ENCODE measurements around the gene PPM1H. TPM values are rescaled to one million over a fixed set of nuclear protein-coding genes. Genes with fewer than 3 reads are reported as not detected.

PPM1H gene
- total and polyA plus RNA-seq, 4 donors, result 2.3 to 7.2 (median 4.1) TPM

DNA sequence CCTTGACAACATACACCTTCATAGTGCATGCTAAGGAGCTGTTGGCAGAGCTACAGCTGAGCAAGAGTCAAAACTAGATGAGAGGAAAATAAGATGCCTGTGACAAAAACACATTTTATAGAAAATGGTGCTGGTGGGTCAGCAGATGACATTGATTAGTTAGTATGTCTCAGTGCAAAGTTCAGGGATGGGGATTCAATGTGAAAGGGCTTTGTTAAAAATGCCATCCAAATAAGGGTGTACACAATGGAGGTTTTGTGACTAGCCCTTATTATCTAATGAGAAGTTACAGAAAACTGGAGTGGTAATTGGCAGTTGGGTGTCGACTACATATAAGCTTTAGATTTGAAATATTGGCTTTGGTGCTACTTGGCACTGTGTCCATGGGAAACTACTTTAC, 299.3 kb downstream of the PPM1H start:
- Histone ChIP-seq H3K4me1 (ENCODE audit: control insufficient read depth in 4 of 4, insufficient read depth in 4 of 4, low read length in 3 of 4) (peaks cover 0 to 16% (median 9%) of the 10 kb centered on the region in 4 donors), H3K9ac (ENCODE audit: low read depth in 1 of 2, low read length in 2 of 2) (no peak overlapping the region), H3K27ac (ENCODE audit: low read depth in 1 of 2, low read length in 2 of 2) (no peak overlapping the region), H3K4me3 (ENCODE audit: low read depth in 1 of 3, low read length in 3 of 3) (no peak overlapping the region), H3K9me3 (ENCODE audit: control insufficient read depth in 4 of 4, low read length in 3 of 4) (no peaks in the 10 kb centered on the region), H3K27me3 (ENCODE audit: control insufficient read depth in 4 of 4, insufficient read depth in 4 of 4, low read length in 3 of 4) (no peaks in the 10 kb centered on the region), H3K36me3 (ENCODE audit: control insufficient read depth in 4 of 4, insufficient read depth in 3 of 4, low read depth in 1 of 4, low read length in 3 of 4) (no peaks in the 10 kb centered on the region)
- WGBS, result 96% methylated on average over 1 of the region's 1 CpG
- TF ChIP-seq SP1 (IDR thresholded peaks at IDR 0.05), result no peak
- TF ChIP-seq TAF1 (conservative IDR thresholded peaks at IDR 0.05), result no peak
- DNase-seq (ENCODE audit: low spot score), result no peak

GRCh38 chr12:62632411-62632918, 302.5 kb downstream of the PPM1H start:
- TF ChIP-seq YY1 (IDR thresholded peaks at IDR 0.05) (no peak), ATF3 (IDR thresholded peaks at IDR 0.05) (no peak), FOXA2 (IDR thresholded peaks at IDR 0.05) (no peak), RXRA (IDR thresholded peaks at IDR 0.05) (no peak), FOXA1 (IDR thresholded peaks at IDR 0.05) (no peak), TAF1 (conservative IDR thresholded peaks at IDR 0.05) (no peak), RAD21 (IDR thresholded peaks at IDR 0.05) (no peak), HNF4A (conservative IDR thresholded peaks at IDR 0.05) (no peak), MAX (IDR thresholded peaks at IDR 0.05) (no peak), JUND (IDR thresholded peaks at IDR 0.05) (no peak), GABPA (IDR thresholded peaks at IDR 0.05 in 1 of 2, conservative IDR thresholded peaks at IDR 0.05 in 1 of 2) (no peak), HNF4G (IDR thresholded peaks at IDR 0.05) (no peak), CTCF (IDR thresholded peaks at IDR 0.05; ENCODE audit: low read depth, low read length, missing input control) (no peak), NR2F2 (IDR thresholded peaks at IDR 0.05) (no peak)
- TF ChIP-seq, protein P1, sequence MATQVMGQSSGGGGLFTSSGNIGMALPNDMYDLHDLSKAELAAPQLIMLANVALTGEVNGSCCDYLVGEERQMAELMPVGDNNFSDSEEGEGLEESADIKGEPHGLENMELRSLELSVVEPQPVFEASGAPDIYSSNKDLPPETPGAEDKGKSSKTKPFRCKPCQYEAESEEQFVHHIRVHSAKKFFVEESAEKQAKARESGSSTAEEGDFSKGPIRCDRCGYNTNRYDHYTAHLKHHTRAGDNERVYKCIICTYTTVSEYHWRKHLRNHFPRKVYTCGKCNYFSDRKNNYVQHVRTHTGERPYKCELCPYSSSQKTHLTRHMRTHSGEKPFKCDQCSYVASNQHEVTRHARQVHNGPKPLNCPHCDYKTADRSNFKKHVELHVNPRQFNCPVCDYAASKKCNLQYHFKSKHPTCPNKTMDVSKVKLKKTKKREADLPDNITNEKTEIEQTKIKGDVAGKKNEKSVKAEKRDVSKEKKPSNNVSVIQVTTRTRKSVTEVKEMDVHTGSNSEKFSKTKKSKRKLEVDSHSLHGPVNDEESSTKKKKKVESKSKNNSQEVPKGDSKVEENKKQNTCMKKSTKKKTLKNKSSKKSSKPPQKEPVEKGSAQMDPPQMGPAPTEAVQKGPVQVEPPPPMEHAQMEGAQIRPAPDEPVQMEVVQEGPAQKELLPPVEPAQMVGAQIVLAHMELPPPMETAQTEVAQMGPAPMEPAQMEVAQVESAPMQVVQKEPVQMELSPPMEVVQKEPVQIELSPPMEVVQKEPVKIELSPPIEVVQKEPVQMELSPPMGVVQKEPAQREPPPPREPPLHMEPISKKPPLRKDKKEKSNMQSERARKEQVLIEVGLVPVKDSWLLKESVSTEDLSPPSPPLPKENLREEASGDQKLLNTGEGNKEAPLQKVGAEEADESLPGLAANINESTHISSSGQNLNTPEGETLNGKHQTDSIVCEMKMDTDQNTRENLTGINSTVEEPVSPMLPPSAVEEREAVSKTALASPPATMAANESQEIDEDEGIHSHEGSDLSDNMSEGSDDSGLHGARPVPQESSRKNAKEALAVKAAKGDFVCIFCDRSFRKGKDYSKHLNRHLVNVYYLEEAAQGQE (IDR thresholded peaks at IDR 0.05), result no peak
- TF ChIP-seq, protein P2, sequence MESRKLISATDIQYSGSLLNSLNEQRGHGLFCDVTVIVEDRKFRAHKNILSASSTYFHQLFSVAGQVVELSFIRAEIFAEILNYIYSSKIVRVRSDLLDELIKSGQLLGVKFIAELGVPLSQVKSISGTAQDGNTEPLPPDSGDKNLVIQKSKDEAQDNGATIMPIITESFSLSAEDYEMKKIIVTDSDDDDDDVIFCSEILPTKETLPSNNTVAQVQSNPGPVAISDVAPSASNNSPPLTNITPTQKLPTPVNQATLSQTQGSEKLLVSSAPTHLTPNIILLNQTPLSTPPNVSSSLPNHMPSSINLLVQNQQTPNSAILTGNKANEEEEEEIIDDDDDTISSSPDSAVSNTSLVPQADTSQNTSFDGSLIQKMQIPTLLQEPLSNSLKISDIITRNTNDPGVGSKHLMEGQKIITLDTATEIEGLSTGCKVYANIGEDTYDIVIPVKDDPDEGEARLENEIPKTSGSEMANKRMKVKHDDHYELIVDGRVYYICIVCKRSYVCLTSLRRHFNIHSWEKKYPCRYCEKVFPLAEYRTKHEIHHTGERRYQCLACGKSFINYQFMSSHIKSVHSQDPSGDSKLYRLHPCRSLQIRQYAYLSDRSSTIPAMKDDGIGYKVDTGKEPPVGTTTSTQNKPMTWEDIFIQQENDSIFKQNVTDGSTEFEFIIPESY (IDR thresholded peaks at IDR 0.05), result no peak
- 8% methylated on average over 22 of the region's 22 CpGs for WGBS
- H3K9me3 ChIP-seq (ENCODE audit: control insufficient read depth in 4 of 4, low read length in 3 of 4), result no peaks in the 10 kb centered on the region

More at GRCh38 chr12:62632411-62632918, 302.5 kb downstream of the PPM1H start:
- H3K27me3 ChIP-seq (ENCODE audit: control insufficient read depth in 4 of 4, insufficient read depth in 4 of 4, low read length in 3 of 4), result no peaks in the 10 kb centered on the region
- H3K27ac ChIP-seq (ENCODE audit: low read depth in 1 of 2, low read length in 2 of 2), result peak overlapping the region; percentile 57 to 70
- DNase-seq (ENCODE audit: low spot score), result no peak
- no peaks in the 10 kb centered on the region for H3K36me3 ChIP-seq (ENCODE audit: control insufficient read depth in 4 of 4, insufficient read depth in 3 of 4, low read depth in 1 of 4, low read length in 3 of 4)
- peak overlapping the region in 1 of 2 donors; percentile 30 for H3K9ac ChIP-seq (ENCODE audit: low read depth in 1 of 2, low read length in 2 of 2)
- H3K4me3 ChIP-seq (ENCODE audit: low read depth in 1 of 3, low read length in 3 of 3), result peak overlapping the region; percentile 62 to 68 (median 62)
- peaks cover 0 to 16% (median 9%) of the 10 kb centered on the region in 4 donors for H3K4me1 ChIP-seq (ENCODE audit: control insufficient read depth in 4 of 4, insufficient read depth in 4 of 4, low read length in 3 of 4)

Data from liver (tissue), 9 donors.